ENCODE measurements around the gene FHOD3.

DNA sequence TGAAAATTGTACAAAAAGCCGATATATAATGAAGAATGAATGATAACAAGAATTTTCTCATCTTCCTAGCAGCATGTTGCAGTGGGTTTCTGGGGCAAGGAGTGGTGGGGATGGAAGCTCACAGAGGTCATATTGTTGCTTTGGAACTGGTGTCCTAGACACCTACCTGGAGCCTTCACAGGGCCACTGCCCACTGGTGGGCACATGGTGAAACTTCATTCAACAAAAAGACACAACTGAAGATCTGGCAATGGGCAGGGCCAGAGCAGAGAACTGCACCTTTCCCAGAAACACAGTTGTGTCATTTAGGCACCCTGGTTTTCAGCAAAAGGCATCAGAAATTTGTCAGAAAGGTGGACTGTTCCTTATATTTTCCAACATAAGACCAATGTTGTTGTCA is 115.3 kb downstream of the FHOD3 start:
- TF ChIP-seq, protein P1, sequence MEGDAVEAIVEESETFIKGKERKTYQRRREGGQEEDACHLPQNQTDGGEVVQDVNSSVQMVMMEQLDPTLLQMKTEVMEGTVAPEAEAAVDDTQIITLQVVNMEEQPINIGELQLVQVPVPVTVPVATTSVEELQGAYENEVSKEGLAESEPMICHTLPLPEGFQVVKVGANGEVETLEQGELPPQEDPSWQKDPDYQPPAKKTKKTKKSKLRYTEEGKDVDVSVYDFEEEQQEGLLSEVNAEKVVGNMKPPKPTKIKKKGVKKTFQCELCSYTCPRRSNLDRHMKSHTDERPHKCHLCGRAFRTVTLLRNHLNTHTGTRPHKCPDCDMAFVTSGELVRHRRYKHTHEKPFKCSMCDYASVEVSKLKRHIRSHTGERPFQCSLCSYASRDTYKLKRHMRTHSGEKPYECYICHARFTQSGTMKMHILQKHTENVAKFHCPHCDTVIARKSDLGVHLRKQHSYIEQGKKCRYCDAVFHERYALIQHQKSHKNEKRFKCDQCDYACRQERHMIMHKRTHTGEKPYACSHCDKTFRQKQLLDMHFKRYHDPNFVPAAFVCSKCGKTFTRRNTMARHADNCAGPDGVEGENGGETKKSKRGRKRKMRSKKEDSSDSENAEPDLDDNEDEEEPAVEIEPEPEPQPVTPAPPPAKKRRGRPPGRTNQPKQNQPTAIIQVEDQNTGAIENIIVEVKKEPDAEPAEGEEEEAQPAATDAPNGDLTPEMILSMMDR (IDR thresholded peaks at IDR 0.05), result no peak
- TF ChIP-seq EZH2 (IDR thresholded peaks at IDR 0.05; ENCODE audit: borderline replicate concordance, insufficient read depth, low read depth, low read length, poor library complexity, severe bottlenecking), result no peak

Data from B cell (primary cell).